ENCODE measurements around the gene C14orf93.
"Not testable (repeated sequence)": the region's sequence is repeated elsewhere in the genome, so short reads cannot be mapped to it uniquely, and the experiment has no call there.

C14orf93 gene

GRCh38 chr14:22962061-22962676, 47.8 kb downstream of the C14orf93 start:
- Histone ChIP-seq H3K27me3 (ENCODE audit: low read depth, low read length) (no peaks in the 10 kb centered on the region), H3K9ac (ENCODE audit: low read length) (no peak overlapping the region), H3K4me2 (ENCODE audit: low read length) (no peak overlapping the region), H3K79me2 (ENCODE audit: low read length) (no peaks in the 10 kb centered on the region), H3K4me1 (ENCODE audit: low read length) (peaks cover 3% of the 10 kb centered on the region), H3K27ac (ENCODE audit: low read length) (no peak overlapping the region), H2AFZ (ENCODE audit: low read depth, low read length) (no peak overlapping the region), H3K9me3 (ENCODE audit: insufficient read depth, low read length) (no peaks in the 10 kb centered on the region), H4K20me1 (ENCODE audit: insufficient read depth, low read length) (no peaks in the 10 kb centered on the region), H3K4me3 (ENCODE audit: low read length) (no peak overlapping the region), H3K36me3 (replicated peaks; ENCODE audit: low read depth, low read length) (no peaks in the 10 kb centered on the region)
- TF ChIP-seq EZH2phosphoT487 (IDR thresholded peaks at IDR 0.05; ENCODE audit: low read depth) (no peak), CTCF (IDR thresholded peaks at IDR 0.05; ENCODE audit: low read depth, low read length) (no peak)

GRCh38 chr14:22955702-22956569, 54.0 kb downstream of the C14orf93 start:
- H3K9ac ChIP-seq (ENCODE audit: low read length): peak overlapping the region; percentile 98
- H4K20me1 ChIP-seq (ENCODE audit: insufficient read depth, low read length): no peaks in the 10 kb centered on the region
- peak overlapping the region; percentile 90; the same call in 1 of the 2 replicates for H2AFZ ChIP-seq (ENCODE audit: low read depth, low read length)
- H3K27me3 ChIP-seq (ENCODE audit: low read depth, low read length): no peaks in the 10 kb centered on the region
- peaks cover 9% of the 10 kb centered on the region for H3K4me1 ChIP-seq (ENCODE audit: low read length)
- peaks cover 29% of the 10 kb centered on the region for H3K36me3 ChIP-seq (replicated peaks; ENCODE audit: low read depth, low read length)
- H3K4me2 ChIP-seq (ENCODE audit: low read length): peak overlapping the region; percentile 91
- peak overlapping the region; percentile 96 for H3K4me3 ChIP-seq (ENCODE audit: low read length)
- H3K9me3 ChIP-seq (ENCODE audit: insufficient read depth, low read length): no peaks in the 10 kb centered on the region
- H3K79me2 ChIP-seq (ENCODE audit: low read length): peaks cover 13% of the 10 kb centered on the region
- no peak for TF ChIP-seq CTCF (IDR thresholded peaks at IDR 0.05; ENCODE audit: low read depth, low read length)
- no peak for TF ChIP-seq EZH2phosphoT487 (IDR thresholded peaks at IDR 0.05; ENCODE audit: low read depth)
- peak overlapping the region; percentile 79 for H3K27ac ChIP-seq (ENCODE audit: low read length)

- TF ChIP-seq EZH2phosphoT487 (IDR thresholded peaks at IDR 0.05; ENCODE audit: low read depth): no peak
- TF ChIP-seq CTCF (IDR thresholded peaks at IDR 0.05; ENCODE audit: low read depth, low read length): no peak
- no peaks in the 10 kb centered on the region for H3K9me3 ChIP-seq (ENCODE audit: insufficient read depth, low read length)
- no peaks in the 10 kb centered on the region for H4K20me1 ChIP-seq (ENCODE audit: insufficient read depth, low read length)
- no peak overlapping the region for H3K4me2 ChIP-seq (ENCODE audit: low read length)
- no peak overlapping the region for H3K9ac ChIP-seq (ENCODE audit: low read length)
- H3K4me3 ChIP-seq (ENCODE audit: low read length): no peak overlapping the region
- no peak overlapping the region for H3K27ac ChIP-seq (ENCODE audit: low read length)
- no peaks in the 10 kb centered on the region for H3K27me3 ChIP-seq (ENCODE audit: low read depth, low read length)
- no peak overlapping the region for H2AFZ ChIP-seq (ENCODE audit: low read depth, low read length)
- H3K79me2 ChIP-seq (ENCODE audit: low read length): peaks cover 13% of the 10 kb centered on the region
- H3K36me3 ChIP-seq (replicated peaks; ENCODE audit: low read depth, low read length): peaks cover 47% of the 10 kb centered on the region
- peaks cover 6% of the 10 kb centered on the region for H3K4me1 ChIP-seq (ENCODE audit: low read length)
Observed at GRCh38 chr14:22952418-22952817, 57.5 kb downstream of the C14orf93 start.

- not testable (repeated sequence) for H3K9me3 ChIP-seq (ENCODE audit: insufficient read depth, low read length); H4K20me1 ChIP-seq (ENCODE audit: insufficient read depth, low read length); H3K27ac ChIP-seq (ENCODE audit: low read length); H2AFZ ChIP-seq (ENCODE audit: low read depth, low read length); H3K4me3 ChIP-seq (ENCODE audit: low read length); H3K27me3 ChIP-seq (ENCODE audit: low read depth, low read length); H3K9ac ChIP-seq (ENCODE audit: low read length); H3K4me1 ChIP-seq (ENCODE audit: low read length); H3K4me2 ChIP-seq (ENCODE audit: low read length)
- H3K79me2 ChIP-seq (ENCODE audit: low read length): peaks cover 12% of the 10 kb centered on the region
- peaks cover 53% of the 10 kb centered on the region for H3K36me3 ChIP-seq (replicated peaks; ENCODE audit: low read depth, low read length)
Observed at GRCh38 chr14:22951795-22952194, 58.1 kb downstream of the C14orf93 start.

All from OCI-LY3 (cell line).